GM18505 (cell line): ENCODE measurements around the gene MMP14.
"Not testable (repeated sequence)": the region's sequence is repeated elsewhere in the genome, so short reads cannot be mapped to it uniquely, and the experiment has no call there.

Source experiments
- ATAC-seq: cut with Tn5 transposase; IDR thresholded peaks from one replicate; pipeline ENCODE4 v1.9.1; 2021; ENCODE audit not compliant: unreplicated experiment
- POLR2A ChIP-seq: IDR thresholded peaks from 4 replicates; pipeline ENCODE4 v1.6.1; 2011; ENCODE audit warnings: borderline replicate concordance; ENCODE audit not compliant: insufficient read depth, insufficient read length; ENCODE audit errors: extremely low read depth

MMP14 gene

DNA sequence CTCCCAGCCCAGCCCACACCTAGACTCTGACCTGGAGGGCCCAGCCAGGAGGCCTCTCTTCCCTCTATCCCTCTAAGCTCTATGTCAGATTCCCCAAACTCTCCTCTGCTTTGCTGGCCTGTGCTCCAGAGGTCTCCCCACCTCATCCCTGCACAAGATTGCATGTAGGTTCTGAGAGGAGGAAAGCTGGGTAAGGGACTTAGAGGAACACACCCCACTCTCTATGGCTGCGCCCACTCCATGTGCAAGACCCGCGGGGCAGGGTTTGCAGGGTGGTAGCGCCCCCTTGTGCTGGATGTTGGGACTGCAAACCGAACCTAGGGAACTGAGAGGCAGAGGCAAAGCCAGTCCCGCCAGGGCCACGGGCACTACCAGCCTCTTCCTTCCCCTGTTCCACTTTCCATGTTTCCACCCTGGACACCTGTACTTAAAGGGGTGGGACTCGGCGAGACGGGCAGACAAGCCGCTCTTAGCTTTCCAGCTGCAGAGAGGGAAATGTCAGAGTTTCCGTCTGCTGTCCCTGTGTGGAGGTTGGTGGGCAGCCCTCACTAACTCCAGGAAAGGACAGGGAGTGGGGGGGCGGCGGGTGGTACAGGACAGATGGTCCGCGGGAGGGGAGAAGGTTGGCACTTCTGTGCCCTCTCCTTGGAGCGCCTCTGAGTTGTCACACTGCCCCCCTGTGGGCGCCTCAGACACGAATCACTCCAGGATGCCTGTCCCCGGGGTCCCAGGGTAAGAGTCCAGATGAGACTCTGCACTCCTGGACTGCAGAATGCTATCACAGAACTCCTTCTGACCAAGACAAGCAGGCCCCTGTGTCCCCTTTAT, 16.8 kb downstream of the MMP14 start:
- no peak for TF ChIP-seq POLR2A
- peak; percentile 71 for ATAC-seq

DNA sequence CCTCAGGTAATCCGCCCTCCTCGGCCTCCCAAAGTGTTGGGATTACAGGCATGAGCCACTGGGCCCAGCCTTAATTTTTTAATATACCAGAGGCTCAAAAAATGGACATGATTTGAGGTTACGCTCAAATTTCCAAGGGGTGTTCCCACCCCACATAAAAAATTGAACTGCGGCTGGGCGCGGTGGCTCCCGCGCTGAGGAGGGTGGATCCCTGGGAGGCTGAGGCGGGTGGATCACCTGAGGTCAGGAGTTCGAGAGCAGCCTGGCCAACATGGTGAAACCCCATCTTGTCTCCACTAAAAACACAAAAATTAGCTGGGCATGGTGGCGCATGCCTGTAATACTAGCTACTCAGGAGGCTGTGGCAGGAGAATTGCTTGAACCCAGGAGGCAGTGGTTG, 17.9 kb downstream of the MMP14 start:
- not testable (repeated sequence) for ATAC-seq

DNA sequence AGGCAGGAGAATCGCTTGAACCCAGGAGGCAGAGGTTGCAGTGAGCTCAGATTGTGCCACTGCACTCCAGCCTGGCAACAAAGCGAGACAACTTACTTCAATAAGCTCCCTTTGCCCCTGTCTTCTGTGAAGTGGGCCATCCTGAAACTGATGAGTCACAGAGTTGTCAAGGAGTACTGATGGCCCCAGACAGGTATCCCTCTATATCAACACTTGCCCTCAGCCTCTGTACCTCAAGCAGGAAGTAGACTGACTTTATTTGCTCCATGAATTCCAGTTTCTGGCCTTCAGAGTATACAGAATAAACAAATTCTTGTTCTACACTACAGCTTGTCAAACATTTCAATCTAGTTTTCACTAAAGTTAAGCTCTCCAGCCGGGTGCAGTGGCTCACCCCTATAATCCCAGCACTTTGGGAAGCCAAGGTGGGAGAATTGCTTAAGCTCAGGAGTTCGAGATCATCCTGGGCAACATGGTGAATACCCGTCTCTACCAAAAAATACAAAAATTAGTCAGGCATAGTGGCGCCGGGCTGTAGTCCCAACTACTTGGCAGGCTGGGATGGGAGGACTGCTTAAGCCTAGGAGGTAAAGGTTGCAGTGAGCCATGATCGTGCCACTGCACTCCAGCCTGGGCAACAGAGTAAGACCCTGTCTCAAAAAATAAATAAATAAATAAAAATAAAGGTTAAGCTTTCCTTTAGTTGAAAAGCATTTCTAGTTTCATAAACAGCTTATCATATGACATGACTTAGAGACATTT, 18.8 kb downstream of the MMP14 start:
- no peak for ATAC-seq
- no peak for TF ChIP-seq POLR2A

DNA sequence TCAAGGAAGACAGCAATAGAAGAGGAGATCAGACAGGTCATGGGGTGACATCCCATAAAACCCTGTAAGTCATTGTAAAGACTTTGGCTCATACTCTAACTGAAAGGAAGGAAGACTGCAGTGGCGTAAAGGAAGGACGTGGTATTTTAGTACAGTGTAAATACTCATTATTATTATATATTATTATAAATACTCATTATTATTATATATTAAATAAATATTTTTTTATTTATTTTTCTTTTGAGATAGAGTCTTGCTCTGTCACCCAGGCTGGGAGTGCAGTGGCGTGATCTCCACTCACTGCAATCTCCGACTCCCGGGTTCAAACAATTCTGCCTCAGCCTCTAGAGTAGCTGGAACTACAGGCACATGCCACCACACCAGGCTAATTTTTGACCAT, 20.0 kb downstream of the MMP14 start:
- no peak for ATAC-seq
- TF ChIP-seq POLR2A: no peak

DNA sequence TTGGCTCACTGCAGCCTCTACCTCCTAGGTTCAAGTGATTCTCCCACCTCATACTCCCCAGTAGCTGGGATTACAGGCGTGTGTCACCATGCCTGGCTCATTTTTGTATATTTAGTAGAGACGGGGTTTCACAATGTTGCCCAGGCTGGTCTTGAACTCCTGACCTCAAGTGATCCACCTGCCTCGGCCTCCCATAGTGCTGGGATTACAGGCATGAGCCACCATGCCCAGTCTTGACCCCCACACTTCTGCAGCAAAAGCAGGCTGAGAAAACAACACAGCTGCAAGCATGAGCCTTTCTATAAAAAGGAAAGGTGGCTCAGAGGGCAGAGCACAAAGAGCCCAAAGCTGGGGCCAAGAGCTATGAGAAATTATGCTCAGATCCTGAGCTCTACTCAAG, 24.0 kb downstream of the MMP14 start:
- ATAC-seq: not testable (repeated sequence)

DNA sequence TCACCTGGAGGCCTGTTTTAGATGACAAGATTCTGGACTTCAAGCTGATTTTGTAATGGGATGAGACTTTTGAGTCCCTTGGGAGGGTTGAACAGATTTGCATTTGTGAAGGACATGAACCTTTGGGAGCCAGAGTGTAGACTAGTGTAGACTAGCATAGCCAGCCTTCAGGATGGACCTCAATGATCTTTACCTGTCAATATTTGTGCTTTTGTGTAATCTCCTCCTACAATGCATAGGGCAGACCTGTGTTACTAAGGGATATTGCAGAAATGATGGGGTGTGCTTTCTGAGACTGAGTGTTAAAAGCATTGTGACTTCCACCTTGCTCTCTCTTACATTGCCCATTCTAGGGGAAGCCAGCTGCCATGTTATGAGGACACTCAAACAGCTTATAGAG, 25.3 kb downstream of the MMP14 start:
- ATAC-seq: no peak
- TF ChIP-seq POLR2A: no peak

DNA sequence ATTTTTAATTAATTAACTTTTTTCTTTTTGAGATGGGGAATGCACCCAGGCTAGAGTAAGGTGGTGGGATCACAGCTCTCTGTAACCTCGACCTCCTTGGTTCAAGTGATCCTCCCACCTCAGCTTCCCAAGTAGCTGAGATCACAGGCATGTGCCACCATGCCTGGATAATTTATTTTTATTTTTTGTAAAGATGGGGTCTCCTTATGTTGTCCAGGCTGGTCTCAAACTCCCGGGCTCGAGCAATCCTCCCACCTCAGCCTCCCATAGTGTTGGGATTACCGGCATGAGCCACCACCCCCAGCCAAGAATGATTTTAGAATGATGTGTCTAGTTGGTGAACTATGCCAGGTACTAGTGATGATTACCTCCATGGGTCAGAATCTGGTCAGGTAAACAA, 28.6 kb downstream of the MMP14 start:
- ATAC-seq: no peak
- TF ChIP-seq POLR2A: no peak

DNA sequence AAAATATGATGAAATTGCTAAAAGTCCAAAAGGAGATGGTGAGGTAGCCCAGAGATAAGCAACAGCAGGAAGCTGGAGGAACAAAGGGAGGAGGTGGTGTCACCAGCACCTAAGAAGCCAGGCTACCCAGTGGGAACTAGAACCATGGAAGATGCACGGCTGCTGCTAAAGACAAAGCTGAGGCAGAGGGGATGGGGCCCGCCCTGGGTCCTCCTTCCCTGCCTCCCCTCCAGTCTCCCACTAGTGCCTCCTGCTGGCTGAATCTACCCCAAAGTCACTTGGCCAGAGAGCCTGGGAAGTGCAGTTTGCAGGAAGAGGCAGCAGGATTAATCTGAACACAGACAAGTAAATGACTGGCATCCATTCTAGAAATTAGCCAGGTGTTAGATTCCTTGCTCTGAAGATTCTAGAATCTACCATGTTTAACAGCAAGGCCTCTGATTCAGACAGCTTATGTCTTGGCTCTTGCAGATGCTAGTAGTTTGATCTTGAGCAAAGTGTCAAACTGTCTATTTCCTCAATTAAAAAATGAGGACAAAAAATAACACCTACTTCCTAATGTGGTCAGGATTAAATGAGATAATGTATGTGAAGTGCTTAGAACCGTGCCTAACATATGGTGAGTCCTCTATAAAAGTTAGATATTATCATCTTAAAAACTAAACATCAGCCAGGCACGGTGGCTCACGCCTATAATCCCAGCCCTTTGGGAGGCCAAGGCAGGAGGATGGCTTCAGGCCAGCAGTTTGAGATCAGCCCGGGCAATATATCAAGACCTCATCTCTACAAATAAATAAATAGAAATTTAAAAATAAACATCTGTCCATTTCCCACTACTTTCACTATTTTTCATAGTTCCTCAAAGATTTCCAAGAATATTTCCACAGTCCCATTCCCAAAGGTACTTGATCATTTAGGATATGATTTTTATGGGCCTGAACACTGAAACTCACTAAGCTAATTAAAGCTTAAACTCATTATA, 29.3 kb downstream of the MMP14 start:
- no peak for ATAC-seq
- no peak for TF ChIP-seq POLR2A

DNA sequence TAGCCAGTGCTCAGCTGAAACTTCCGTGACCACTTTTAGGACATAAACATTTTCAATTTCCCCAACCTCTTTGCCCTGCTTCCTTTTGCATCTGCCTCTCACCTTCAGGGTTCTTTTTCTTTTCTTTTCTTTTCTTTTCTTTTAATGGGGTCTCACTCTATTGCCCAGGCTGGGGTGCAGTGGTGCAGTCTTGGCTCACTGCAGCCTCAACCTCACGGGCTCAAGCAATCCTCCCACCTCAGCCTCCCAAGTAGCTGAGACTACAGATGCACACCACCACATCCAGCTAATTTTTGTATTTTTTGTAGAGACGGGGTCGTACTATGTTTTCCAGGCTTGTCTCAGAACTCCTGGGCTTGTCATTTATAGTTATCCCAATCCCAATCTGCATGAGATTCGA, 30.5 kb downstream of the MMP14 start:
- no peak for ATAC-seq
- no peak for TF ChIP-seq POLR2A

DNA sequence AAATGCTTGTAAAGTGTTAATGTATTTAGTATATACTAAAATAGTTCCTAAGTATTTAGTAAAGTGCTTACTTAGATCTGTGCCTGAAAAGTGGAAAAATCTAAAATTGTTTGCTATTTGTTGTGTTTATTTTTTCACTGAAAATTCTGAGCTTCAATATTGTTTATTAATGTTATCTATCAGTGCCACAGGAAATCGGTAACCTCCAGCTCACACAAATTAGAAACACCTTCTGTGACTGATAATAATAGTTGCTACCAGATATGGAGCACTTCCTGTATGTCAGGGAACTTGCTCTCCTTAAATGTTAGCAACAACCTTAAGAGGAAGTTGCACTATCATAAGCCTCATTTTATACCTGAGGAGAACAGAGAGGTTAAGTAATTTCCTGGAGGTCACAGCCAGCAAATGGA, 34.4 kb downstream of the MMP14 start:
- ATAC-seq: peak; percentile 25
- no peak for TF ChIP-seq POLR2A

DNA sequence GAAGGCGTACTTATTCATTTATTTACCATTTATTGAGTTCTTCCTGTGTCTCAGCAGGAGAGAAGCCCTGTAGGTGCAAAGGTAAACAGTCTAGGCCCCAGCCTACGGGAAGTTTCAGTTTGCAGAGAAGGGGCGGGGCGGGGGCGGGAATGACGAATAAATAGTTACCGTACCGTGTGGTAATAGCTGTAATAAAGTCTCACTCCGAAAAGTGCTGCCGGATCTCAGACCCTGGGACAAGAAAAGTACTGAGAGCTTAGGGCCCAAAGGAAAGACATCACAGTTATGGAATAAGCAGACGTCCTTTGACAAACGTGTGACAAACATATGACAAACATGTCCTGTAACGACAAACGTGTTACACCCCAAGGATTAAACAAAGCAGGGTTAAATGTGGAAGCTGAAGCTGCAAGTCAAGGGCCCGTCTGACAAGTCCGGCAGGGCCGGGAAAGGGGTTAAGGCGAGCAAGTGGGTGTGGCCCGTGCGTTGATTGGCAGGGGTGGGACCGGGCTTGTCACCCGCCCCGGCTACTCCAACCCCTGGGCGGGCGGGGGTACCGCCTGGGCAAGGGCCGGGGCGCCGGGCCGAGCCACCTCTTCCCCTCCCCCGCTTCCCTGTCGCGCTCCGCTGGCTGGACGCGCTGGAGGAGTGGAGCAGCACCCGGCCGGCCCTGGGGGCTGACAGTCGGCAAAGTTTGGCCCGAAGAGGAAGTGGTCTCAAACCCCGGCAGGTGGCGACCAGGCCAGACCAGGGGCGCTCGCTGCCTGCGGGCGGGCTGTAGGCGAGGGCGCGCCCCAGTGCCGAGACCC, 35.0 kb downstream of the MMP14 start, which contains the start of gene LRP10:
Gene LRP10 (plus strand): TSS at position 517 of the 809 bp plus-strand sequence. CDS start 564 bp downstream, outside the sequence.
- peak; percentile 77 for TF ChIP-seq POLR2A
- ATAC-seq: peak; percentile 67

DNA sequence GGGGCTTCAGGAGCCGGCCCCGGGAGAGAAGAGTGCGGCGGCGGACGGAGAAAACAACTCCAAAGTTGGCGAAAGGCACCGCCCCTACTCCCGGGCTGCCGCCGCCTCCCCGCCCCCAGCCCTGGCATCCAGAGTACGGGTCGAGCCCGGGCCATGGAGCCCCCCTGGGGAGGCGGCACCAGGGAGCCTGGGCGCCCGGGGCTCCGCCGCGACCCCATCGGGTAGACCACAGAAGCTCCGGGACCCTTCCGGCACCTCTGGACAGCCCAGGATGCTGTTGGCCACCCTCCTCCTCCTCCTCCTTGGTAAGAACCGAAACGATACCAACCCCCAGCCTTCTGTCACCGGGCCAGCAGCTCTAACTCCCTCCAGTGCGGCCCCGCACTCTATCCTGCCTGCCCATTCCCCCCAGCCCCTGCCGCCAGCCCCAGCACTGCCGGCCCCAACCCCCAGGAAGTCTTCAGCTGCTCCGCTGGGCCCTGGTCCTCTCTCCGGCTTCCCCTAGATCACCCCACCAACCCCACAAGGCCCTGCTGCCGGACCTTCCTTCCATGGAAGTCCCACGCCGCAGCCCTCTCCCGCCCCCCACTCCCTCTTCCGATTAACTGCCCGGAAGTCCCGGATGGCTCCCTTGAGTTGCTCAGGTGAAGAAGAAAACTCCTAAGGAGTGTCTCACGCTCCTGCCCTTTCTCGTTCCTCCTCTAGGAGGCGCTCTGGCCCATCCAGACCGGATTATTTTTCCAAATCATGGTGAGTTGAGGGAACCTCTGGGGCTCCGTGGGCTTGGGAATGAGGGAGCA, 35.8 kb downstream of the MMP14 start:
- no peak for TF ChIP-seq POLR2A
- peak; percentile 11 for ATAC-seq
